NK-92 (cell line): ENCODE data around the gene INTU.

Experiments
- DNase-seq: peaks from one replicate; lab custom pipeline; 2025; ENCODE audit not compliant: unreplicated experiment; lab: John Stamatoyannopoulos, UW

The INTU gene

GRCh38 chr4:127741247-127741646 lies 108.5 kb downstream of the INTU start:
- DNase-seq: no peak

- DNase-seq: no peak
These were observed 115.1 kb downstream of the INTU start for GRCh38 chr4:127747883-127748282.

GRCh38 chr4:127748957-127749356 lies 116.2 kb downstream of the INTU start:
- no peak for DNase-seq

DNA sequence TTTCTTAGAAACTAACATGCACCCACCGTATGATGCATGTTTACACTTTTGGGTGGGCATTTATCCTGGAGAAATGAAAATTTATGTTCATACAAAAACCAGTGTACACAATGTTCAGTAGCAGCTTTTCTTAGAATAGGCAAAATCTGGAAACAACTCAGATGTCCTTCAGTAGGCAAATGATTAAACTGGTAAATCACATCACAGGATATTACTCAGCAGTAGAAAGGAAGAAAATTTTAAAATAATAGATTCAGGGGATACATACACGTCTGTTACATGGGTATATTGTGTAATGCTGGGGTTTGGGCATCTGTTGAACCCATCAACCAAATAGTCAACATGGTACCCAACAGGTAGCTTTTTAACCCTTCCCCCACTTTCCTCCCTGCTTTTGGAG lies 124.1 kb downstream of the INTU start:
- no peak for DNase-seq

DNA sequence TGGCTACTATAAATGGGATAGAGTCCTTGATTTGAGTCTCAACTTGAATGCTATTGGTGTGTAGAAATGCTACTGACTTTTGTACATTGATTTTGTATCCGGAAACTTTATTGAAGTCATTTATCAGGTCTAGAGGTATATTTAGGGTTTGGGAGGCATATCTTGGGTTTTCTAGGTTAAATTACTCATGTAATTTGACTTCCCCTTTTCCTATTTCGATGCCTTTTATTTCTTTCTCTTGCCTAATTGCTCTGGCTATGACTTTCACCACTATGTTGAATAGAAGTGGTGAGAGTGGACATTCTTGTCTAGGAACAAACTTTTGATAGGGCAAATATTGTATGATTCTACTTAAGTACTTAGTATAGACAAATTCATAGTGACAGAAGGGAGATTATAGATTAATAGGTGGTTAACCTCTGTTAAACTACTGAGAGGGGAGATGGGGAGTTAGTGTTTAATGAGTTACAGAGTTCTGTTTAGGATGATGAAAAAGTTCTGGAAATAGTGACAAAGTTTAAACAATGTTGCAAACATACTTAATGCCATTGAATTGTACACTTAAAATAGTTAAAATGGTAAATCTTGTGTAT lies 126.6 kb downstream of the INTU start:
- no peak for DNase-seq

GRCh38 chr4:127759893-127760292 lies 127.1 kb downstream of the INTU start:
- no peak for DNase-seq

GRCh38 chr4:127771535-127772275 lies 138.9 kb downstream of the INTU start:
- DNase-seq: no peak

- no peak for DNase-seq
These were observed 140.3 kb downstream of the INTU start for GRCh38 chr4:127772769-127773671.

GRCh38 chr4:127775843-127776242 lies 143.1 kb downstream of the INTU start:
- DNase-seq: no peak
